ENCODE results near the gene DAND5. TPM values are rescaled to one million over a fixed set of nuclear protein-coding genes. Genes with fewer than 3 reads are reported as not detected.
"Not testable (repeated sequence)": the region's sequence is repeated elsewhere in the genome, so short reads cannot be mapped to it uniquely, and the experiment has no call there.

DAND5 gene
- total and polyA plus RNA-seq, 2 of the 13 experiments (the other 11 are each of a cell fraction or from before 2014, with no cell fraction given): 0.04 TPM; not detected in 1

- BruUV-seq (replicated peaks): no TSS peak
- in situ Hi-C loops (cut with HindIII; ENCODE audit: extremely low pct_ligation_motif_present, low pct_unique_long_range_greater_than_20kb): no loop called here
- peaks cover 34 to 58% of the 10 kb centered on the region in 2 experiments; a peak in 4 of 5 replicates for H3K36me3 ChIP-seq (replicated peaks in 1 of 2; ENCODE audit: control insufficient read depth in 1 of 2, insufficient read depth in 2 of 2, low read length in 2 of 2)
- no peak overlapping the region for H3K9ac ChIP-seq (ENCODE audit: insufficient read depth, low read depth, low read length)
- H3K27ac ChIP-seq (ENCODE audit: extremely low read length, insufficient read depth, low read length): no peak overlapping the region
- TF ChIP-seq CHD4 (IDR thresholded peaks at IDR 0.05; ENCODE audit: borderline replicate concordance, low read length) (no peak), RBM22 (optimal IDR thresholded peaks at IDR 0.05; ENCODE audit: low read length) (peak; percentile 55), PATZ1 (CRISPR knock-in tag; IDR thresholded peaks at IDR 0.05) (no peak), ZSCAN22 (CRISPR knock-in tag; IDR thresholded peaks at IDR 0.05) (no peak)
- H4K20me1 ChIP-seq (ENCODE audit: insufficient read depth, low read length): no peaks in the 10 kb centered on the region; the same call in 1 of the 2 replicates
- intact Hi-C loops (cut with micrococcal nuclease; ENCODE audit: unreplicated experiment): no loop called here
- H3K79me2 ChIP-seq (ENCODE audit: insufficient read depth, low read length): peaks cover 20% of the 10 kb centered on the region
- no peaks in the 10 kb centered on the region; a peak in 1 of 5 replicates for H3K27me3 ChIP-seq (ENCODE audit: control insufficient read depth in 1 of 2, insufficient read depth in 2 of 2, low read length in 2 of 2)
- WGBS (ENCODE audit: low lambda C conversion rate): 98% methylated on average over 15 of the region's 16 CpGs
- FAIRE-seq: no peak
- ChIA-PET CTCF (ENCODE audit: low intra/inter-chr PET ratio, low total read pairs) (no interaction called here), POLR2A (no interaction called here)
- ATAC-seq: no peak
- no peak overlapping the region for H3K4me2 ChIP-seq (ENCODE audit: low read depth, low read length)
- H3K4me3 ChIP-seq (replicated peaks in 1 of 3; ENCODE audit: insufficient read depth in 1 of 3, low read depth in 2 of 3, low read length in 3 of 3): no peak overlapping the region
- peaks cover 24% of the 10 kb centered on the region for H3K4me1 ChIP-seq (ENCODE audit: insufficient read depth, low read length)
- no peaks in the 10 kb centered on the region for H3K9me3 ChIP-seq (ENCODE audit: low read length)
- no peak overlapping the region for H2AFZ ChIP-seq (ENCODE audit: low read length)
- DNase-seq (ENCODE audit: low spot score): no peak
Observed at GRCh38 chr19:12949363-12950283, 19.8 kb upstream of the DAND5 start.

- 97% methylated on average over 5 of the region's 6 CpGs for WGBS (ENCODE audit: low lambda C conversion rate)
- H3K9me3 ChIP-seq (ENCODE audit: low read length); intact Hi-C loops (cut with micrococcal nuclease; ENCODE audit: unreplicated experiment); H3K4me2 ChIP-seq (ENCODE audit: low read depth, low read length); ATAC-seq; FAIRE-seq; in situ Hi-C loops (cut with HindIII; ENCODE audit: extremely low pct_ligation_motif_present, low pct_unique_long_range_greater_than_20kb); H3K9ac ChIP-seq (ENCODE audit: insufficient read depth, low read depth, low read length); DNase-seq (ENCODE audit: low spot score); H2AFZ ChIP-seq (ENCODE audit: low read length); H3K27ac ChIP-seq (ENCODE audit: extremely low read length, insufficient read depth, low read length); POLR2A ChIA-PET; BruUV-seq (replicated peaks); H3K4me3 ChIP-seq (replicated peaks in 1 of 3; ENCODE audit: insufficient read depth in 1 of 3, low read depth in 2 of 3, low read length in 3 of 3); H3K27me3 ChIP-seq (ENCODE audit: control insufficient read depth in 1 of 2, insufficient read depth in 2 of 2, low read length in 2 of 2); H4K20me1 ChIP-seq (ENCODE audit: insufficient read depth, low read length); CTCF ChIA-PET (ENCODE audit: low intra/inter-chr PET ratio, low total read pairs): not testable (repeated sequence)
- TF ChIP-seq ZNF121 (CRISPR knock-in tag; IDR thresholded peaks at IDR 0.05): peak; percentile 62; the same call in 1 of the 2 replicates
- Histone ChIP-seq H3K36me3 (replicated peaks in 1 of 2; ENCODE audit: control insufficient read depth in 1 of 2, insufficient read depth in 2 of 2, low read length in 2 of 2) (peaks cover 34 to 56% of the 10 kb centered on the region in 2 experiments; a peak in 4 of 5 replicates), H3K79me2 (ENCODE audit: insufficient read depth, low read length) (peaks cover 30% of the 10 kb centered on the region), H3K4me1 (ENCODE audit: insufficient read depth, low read length) (peaks cover 32% of the 10 kb centered on the region)
Observed at GRCh38 chr19:12952050-12952449, 17.3 kb upstream of the DAND5 start.

All from HepG2 (cell line).